GM21367 (cell line): ENCODE measurements around the gene BAIAP3.
"Not testable (repeated sequence)": the region's sequence is repeated elsewhere in the genome, so short reads cannot be mapped to it uniquely, and the experiment has no call there.

ENCODE experiments used
- ATAC-seq: cut with Tn5 transposase; IDR thresholded peaks from one replicate; pipeline ENCODE4 v1.9.1; 2021; ENCODE audit not compliant: unreplicated experiment

BAIAP3 gene

DNA sequence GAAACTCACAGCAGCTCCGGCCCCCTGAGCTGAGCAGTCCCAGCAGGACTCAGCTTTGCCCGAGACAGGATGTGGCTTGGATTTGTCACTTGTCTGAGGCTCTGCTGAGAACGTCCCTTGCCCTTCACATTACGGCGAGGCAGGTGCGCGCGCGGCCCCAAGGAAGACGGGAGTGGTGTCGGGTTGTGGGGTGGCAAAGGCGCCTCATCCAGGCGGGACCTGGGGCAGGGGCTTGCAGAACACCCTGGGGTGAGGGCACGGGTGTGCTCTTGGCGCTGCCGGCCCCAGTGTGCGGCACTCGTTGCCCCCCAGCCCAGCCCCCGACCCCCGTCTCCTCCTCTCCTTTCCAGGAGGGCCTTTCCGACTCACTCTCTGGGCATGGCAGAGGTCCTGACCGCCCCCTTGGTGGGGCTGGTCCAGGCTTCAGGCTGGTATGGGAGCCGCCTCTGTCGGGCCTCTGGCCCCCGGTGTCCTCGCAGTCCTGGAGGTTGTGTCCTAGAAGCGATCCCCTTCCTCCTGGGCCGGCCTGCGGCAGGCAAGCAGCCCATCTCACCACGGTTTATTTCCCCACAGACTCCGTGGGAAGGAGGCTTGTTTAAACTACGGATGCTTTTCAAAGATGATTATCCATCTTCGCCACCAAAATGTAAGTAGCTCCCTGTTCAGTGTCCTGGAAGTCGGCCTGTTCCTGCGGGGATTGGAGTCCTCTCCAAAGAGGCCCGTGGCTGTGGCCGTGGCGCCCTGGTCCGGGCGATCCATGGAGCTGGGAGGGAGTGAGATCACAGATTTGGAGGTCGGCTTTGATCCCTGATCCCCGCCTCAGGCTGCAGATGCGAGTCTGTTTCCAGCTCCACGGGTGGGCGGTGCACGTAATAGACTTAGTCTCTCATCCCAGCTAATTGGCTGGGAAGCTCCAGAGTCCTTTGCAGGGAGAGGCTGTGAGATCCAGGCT is 18.1 kb upstream of the BAIAP3 start:
- no peak for ATAC-seq

- no peak for ATAC-seq
Observed at GRCh38 chr16:1316033-1316405, 17.4 kb upstream of the BAIAP3 start.

DNA sequence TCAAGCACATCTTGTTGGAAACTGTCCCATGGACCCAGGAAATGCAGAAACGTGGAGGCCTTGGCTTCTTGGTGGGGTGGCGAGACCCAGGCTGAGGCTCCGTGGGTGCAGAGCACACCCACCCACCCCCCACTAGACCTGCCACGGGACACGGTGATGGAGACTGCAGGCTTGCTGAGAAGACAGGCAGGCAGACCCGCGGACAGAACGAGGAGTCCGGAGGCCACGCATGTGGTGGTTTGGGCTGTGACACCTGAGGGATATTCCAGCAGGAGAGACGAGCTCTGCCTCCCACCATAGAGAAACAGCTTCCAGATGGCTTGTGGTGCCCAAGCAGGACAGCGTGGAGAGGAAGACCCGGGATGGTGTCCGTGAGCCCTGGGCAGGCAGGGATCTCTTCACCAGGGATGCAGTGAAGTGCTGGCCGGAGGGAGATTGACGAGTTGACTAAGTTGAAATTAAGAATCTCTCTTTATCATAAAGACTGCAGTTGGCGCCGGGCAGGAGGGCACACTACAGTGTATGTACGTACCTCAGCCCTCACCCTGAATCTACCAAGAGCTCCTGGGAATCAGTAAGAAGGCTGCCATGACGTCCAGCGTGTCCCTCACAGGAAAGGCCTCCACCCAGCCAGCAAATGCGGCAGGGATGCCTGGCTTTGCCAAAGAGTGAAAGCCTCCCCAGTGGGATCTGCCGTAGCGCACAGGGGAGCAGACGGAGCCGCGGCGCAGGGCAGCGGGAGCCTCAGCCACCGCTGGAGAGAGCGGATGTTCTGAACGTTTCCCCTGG is 15.8 kb upstream of the BAIAP3 start:
- no peak for ATAC-seq

DNA sequence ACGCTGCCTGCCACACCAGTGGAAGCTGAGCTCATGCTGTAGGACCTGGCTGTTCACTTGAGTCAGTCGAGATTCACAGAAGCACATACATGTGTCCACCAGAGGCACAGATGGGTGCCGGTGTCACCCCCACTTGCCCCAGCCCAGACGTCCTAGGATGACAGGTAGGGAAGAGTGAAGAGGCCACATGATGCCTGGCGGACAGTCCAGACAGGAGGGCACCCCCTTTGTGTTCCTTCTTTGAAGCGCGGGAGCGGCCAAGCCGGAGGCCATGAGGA is 15.2 kb upstream of the BAIAP3 start:
- no peak for ATAC-seq

GRCh38 chr16:1319041-1319440 is 14.4 kb upstream of the BAIAP3 start:
- ATAC-seq: no peak

DNA sequence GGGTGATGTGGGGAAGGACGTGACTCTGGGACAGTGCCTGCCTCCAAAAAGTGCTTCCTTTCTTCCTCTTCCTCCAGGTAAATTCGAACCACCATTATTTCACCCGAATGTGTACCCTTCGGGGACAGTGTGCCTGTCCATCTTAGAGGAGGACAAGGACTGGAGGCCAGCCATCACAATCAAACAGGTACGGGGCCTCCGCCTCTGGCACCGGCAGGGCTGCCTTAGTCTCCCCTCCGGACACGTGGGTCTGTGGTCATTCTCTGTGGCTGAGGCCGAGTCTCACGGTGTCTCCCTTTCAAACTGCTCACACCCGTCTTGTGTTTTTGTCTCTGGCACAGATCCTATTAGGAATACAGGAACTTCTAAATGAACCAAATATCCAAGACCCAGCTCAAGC is 13.3 kb upstream of the BAIAP3 start:
- ATAC-seq: no peak

DNA sequence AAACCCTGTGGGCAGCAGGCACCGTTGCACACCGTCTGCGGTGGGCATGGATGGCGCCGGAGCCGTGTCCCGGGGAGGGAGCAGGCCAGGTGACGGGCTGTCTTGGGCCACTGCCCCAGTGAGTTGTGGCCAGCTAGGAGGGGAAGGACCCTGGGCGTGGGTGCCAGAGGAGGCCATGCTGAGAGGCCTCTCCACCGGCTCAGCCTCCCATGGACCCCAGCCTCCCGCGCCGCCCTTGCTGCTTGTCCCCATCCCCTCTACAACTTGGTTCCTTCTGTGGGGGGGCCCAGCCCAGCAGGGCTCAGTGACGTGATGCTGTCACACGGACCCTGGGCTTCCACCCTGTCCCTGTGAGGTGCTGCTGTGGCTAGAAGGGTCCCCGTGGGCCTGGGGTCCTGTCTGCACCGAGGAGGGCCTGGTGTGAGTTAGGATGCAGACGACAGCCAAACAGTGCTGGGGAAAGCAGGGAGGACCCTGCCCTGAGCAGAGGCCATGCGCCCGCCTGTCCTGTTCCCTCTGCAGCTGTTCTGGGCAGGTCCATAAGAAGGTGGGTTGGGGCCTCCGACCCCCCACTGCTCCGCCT is 12.7 kb upstream of the BAIAP3 start:
- no peak for ATAC-seq

GRCh38 chr16:1322407-1322806 is 11.0 kb upstream of the BAIAP3 start:
- no peak for ATAC-seq

DNA sequence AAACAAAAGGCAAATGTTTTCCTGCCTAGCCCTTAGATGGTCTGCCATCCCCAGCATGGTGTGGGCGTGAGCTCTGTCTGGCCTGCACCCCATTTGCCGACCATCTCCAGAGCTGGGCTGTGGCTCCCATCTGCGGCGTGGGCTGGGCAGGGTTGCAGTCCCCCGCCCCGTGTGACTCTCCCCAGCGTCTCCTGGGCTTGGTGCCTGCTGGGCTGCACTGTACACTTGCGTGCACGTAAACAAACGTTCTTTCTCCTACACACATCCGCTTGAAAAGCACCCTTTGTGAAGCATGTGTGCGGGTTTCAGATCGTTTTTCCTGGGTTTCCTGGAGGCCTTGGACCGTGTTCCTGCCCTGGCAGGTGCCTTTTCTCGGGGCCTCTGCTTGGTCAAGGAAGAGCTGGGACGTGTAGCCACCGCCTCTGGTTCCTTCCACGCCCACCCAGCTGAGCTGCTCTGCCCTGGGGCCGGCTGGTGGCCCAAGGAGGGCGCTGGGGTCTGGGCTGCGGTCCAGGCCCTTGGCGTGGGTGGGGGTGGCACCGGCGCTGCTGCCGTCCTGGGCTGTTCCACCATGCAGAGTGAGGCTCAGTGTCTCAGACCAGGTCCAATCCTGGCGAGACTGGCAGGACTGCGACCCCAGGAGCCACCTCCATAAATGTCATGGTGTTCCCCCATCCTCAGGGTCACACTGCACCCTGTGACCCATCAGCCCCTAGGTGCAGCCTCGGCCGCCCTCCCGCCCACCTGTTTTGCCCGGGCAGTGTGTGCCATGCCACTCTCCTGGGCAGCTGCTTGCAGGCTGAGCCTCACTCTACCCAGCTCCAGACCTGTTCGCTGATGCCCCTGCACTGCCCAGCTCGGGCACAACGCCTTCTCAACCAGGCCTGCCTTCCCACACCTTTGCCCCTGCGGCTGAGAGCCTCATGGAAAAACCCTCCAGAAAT is 9.9 kb upstream of the BAIAP3 start:
- ATAC-seq: no peak

DNA sequence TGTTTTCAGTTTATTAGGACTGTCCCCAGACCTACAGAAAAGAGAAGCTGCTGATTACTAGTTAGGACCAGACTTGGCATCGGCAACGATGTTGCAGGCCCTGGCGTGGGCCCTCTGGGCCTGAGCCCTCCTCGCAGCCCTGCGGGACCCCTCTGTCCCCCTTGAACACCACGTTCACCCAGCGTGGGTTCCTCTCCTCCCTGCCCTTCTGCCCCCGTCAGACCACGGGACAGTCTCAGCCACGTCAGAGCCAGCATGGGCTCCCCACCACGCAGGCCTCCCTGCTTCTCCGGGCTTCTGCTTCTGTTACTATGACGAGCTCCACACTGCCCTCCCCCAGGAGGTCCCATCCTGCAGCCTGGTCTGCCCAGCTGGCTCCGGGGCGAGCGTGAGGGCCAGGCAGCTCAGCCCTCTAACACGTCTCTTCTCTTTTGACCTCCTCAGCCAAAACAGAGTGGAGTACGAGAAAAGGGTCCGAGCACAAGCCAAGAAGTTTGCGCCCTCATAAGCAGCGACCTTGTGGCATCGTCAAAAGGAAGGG is 9.1 kb upstream of the BAIAP3 start:
- no peak for ATAC-seq

- ATAC-seq: no peak
Observed at GRCh38 chr16:1325261-1325660, 8.2 kb upstream of the BAIAP3 start.

- no peak for ATAC-seq
Observed at GRCh38 chr16:1325673-1326371, 7.6 kb upstream of the BAIAP3 start.

DNA sequence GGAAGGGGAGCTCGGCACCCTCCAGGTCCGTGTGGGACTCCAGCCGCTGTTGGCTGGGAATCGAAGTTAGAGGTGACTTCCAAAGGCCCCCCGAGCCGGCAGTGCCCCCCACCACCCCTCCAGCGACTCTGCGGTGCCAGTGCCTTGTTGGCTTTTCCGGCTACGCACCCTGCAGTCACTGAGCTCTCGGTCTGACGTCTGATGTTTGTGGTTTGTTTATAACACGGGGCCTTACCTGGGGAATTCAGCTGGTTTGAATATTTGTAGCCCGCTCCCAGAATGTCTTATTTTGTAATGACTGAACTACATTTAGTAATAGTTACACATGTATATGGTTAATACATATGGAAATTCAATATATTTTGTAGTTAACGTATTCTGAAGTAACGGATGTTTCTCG is 7.1 kb upstream of the BAIAP3 start:
- ATAC-seq: no peak

GRCh38 chr16:1326946-1327618 is 6.4 kb upstream of the BAIAP3 start:
- ATAC-seq: no peak

- no peak for ATAC-seq
Observed at GRCh38 chr16:1327619-1327947, 5.9 kb upstream of the BAIAP3 start.

GRCh38 chr16:1328136-1328535 is 5.3 kb upstream of the BAIAP3 start:
- ATAC-seq: not testable (repeated sequence)

GRCh38 chr16:1328961-1329360 is 4.5 kb upstream of the BAIAP3 start:
- ATAC-seq: not testable (repeated sequence)

- ATAC-seq: no peak
Observed at GRCh38 chr16:1330260-1330914, 3.1 kb upstream of the BAIAP3 start.
